Karpas-422 (cell line): ENCODE data around the gene SERPINE3. TPM values are rescaled to one million over a fixed set of nuclear protein-coding genes. Genes with fewer than 3 reads are reported as not detected.

Experiments used
- DNase-seq: peaks from one replicate; pipeline ENCODE4 v3.0.0-alpha.2; 2015
- H2AFZ ChIP-seq: fragments of 200-600 bp; sonication (generic); 2 replicates; pipeline ENCODE4 v1.6.1; 2014; ENCODE audit warnings: antibody characterized with exemption, low read length, mixed read lengths
- H3K27ac ChIP-seq: fragments of 200-600 bp; sonication (generic); 2 replicates; pipeline ENCODE4 v1.5.1; 2014; ENCODE audit warnings: mild to moderate bottlenecking, low read length, moderate library complexity
- H3K27me3 ChIP-seq: fragments of 200-600 bp; sonication (generic); 2 replicates; pipeline ENCODE4 v1.6.1; 2014; ENCODE audit warnings: low read length, mixed read lengths
- H3K36me3 ChIP-seq: fragments of 200-600 bp; sonication (generic); 2 replicates; pipeline ENCODE4 v1.6.1; 2014; ENCODE audit warnings: low read length, mixed read lengths; ENCODE audit not compliant: insufficient read depth
- H3K4me1 ChIP-seq: fragments of 200-600 bp; sonication (generic); 2 replicates; pipeline ENCODE4 v1.6.1; 2014; ENCODE audit warnings: mild to moderate bottlenecking, low read length, mixed read lengths
- H3K4me2 ChIP-seq: fragments of 200-600 bp; sonication (generic); 2 replicates; pipeline ENCODE4 v1.6.1; 2014; ENCODE audit warnings: low read length, low read depth, mild to moderate bottlenecking; ENCODE audit not compliant: poor library complexity, severe bottlenecking
- H3K4me3 ChIP-seq: fragments of 200-600 bp; sonication (generic); 2 replicates; pipeline ENCODE4 v1.5.1; 2014; ENCODE audit warnings: mild to moderate bottlenecking, antibody characterized with exemption, low read length, mixed read lengths
- H3K79me2 ChIP-seq: fragments of 200-600 bp; sonication (generic); 2 replicates; pipeline ENCODE4 v1.6.1; 2014; ENCODE audit warnings: mild to moderate bottlenecking, low read length, mixed read lengths
- H3K9ac ChIP-seq: fragments of 200-600 bp; sonication (generic); 2 replicates; pipeline ENCODE4 v1.6.0; 2014; ENCODE audit warnings: low read length
- H3K9me2 ChIP-seq: fragments of 200-600 bp; sonication (generic), shearing (Covaris generic); replicated peaks from 2 replicates; pipeline ENCODE4 v1.6.0; 2014; ENCODE audit warnings: mild to moderate bottlenecking, low read length, moderate library complexity; ENCODE audit not compliant: insufficient read depth
- H3K9me3 ChIP-seq: fragments of 300-700, 200-600 bp; sonication (generic); 2 replicates; pipeline ENCODE4 v1.6.1; 2014; ENCODE audit warnings: low read length, mixed read lengths
- H4K20me1 ChIP-seq: fragments of 200-600 bp; sonication (generic); 2 replicates; pipeline ENCODE4 v1.6.1; 2014; ENCODE audit warnings: mild to moderate bottlenecking, antibody characterized with exemption, low read length, low read depth; ENCODE audit not compliant: insufficient read depth
- total RNA-seq: library from RNA; depleted of rRNA; stranded (reverse); fragments of >200 nt; shearing (Covaris generic); gene quantifications from 2 replicates; pipeline ENCODE4 v1.2.3, GENCODE V29; 2014; ENCODE audit warnings: low replicate concordance

Gene SERPINE3
- total RNA-seq, 1 experiment from 2014 or later: not detected

GRCh38 chr13:51357928-51358595 is 18.6 kb downstream of the SERPINE3 start:
- H3K36me3 ChIP-seq: peaks cover 32% of the 10 kb centered on the region; the same call in 1 of the 2 replicates
- H3K9me3 ChIP-seq: no peaks in the 10 kb centered on the region
- no peaks in the 10 kb centered on the region for H3K27me3 ChIP-seq
- H4K20me1 ChIP-seq: no peaks in the 10 kb centered on the region
- no peaks in the 10 kb centered on the region for H3K79me2 ChIP-seq
- no peak overlapping the region for H3K9ac ChIP-seq
- H3K4me2 ChIP-seq: no peak overlapping the region
- no peak overlapping the region for H2AFZ ChIP-seq
- no peak overlapping the region for H3K27ac ChIP-seq
- no peaks in the 10 kb centered on the region for H3K4me1 ChIP-seq
- no peak overlapping the region for H3K4me3 ChIP-seq
- no peak for DNase-seq
- H3K9me2 ChIP-seq: no peaks in the 10 kb centered on the region

- DNase-seq: no peak
- no peak overlapping the region for H2AFZ ChIP-seq
- no peaks in the 10 kb centered on the region for H4K20me1 ChIP-seq
- H3K79me2 ChIP-seq: no peaks in the 10 kb centered on the region
- no peaks in the 10 kb centered on the region for H3K9me2 ChIP-seq
- H3K4me3 ChIP-seq: no peak overlapping the region
- no peaks in the 10 kb centered on the region for H3K27me3 ChIP-seq
- H3K36me3 ChIP-seq: peaks cover 35% of the 10 kb centered on the region
- H3K9ac ChIP-seq: no peak overlapping the region
- no peak overlapping the region for H3K4me2 ChIP-seq
- no peaks in the 10 kb centered on the region for H3K4me1 ChIP-seq
- no peak overlapping the region for H3K27ac ChIP-seq
- no peaks in the 10 kb centered on the region for H3K9me3 ChIP-seq
Observed at GRCh38 chr13:51359352-51359751, 19.9 kb downstream of the SERPINE3 start.

GRCh38 chr13:51360489-51360888 is 21.0 kb downstream of the SERPINE3 start:
- Histone ChIP-seq H3K4me3 (no peak overlapping the region), H2AFZ (no peak overlapping the region), H3K36me3 (peaks cover 45% of the 10 kb centered on the region), H3K9ac (no peak overlapping the region), H3K79me2 (no peaks in the 10 kb centered on the region), H3K4me1 (no peaks in the 10 kb centered on the region), H4K20me1 (no peaks in the 10 kb centered on the region), H3K9me3 (no peaks in the 10 kb centered on the region), H3K9me2 (no peaks in the 10 kb centered on the region), H3K27ac (no peak overlapping the region), H3K4me2 (no peak overlapping the region), H3K27me3 (no peaks in the 10 kb centered on the region)
- DNase-seq: no peak

- no peak for DNase-seq
- H3K4me1 ChIP-seq: no peaks in the 10 kb centered on the region
Observed at GRCh38 chr13:51361106-51361505, 21.6 kb downstream of the SERPINE3 start.

GRCh38 chr13:51363625-51364024 is 24.1 kb downstream of the SERPINE3 start:
- Histone ChIP-seq H3K27ac (no peak overlapping the region), H3K9ac (no peak overlapping the region), H3K36me3 (peaks cover 72% of the 10 kb centered on the region), H3K4me2 (no peak overlapping the region), H3K27me3 (no peaks in the 10 kb centered on the region), H3K79me2 (no peaks in the 10 kb centered on the region), H3K9me2 (no peaks in the 10 kb centered on the region), H3K4me1 (no peaks in the 10 kb centered on the region), H4K20me1 (no peaks in the 10 kb centered on the region), H3K4me3 (no peak overlapping the region), H2AFZ (no peak overlapping the region), H3K9me3 (no peaks in the 10 kb centered on the region)
- DNase-seq: no peak

More at GRCh38 chr13:51361106-51361505, 21.6 kb downstream of the SERPINE3 start:
- no peaks in the 10 kb centered on the region for H3K9me3 ChIP-seq
- no peaks in the 10 kb centered on the region for H3K27me3 ChIP-seq
- H2AFZ ChIP-seq: no peak overlapping the region
- H3K36me3 ChIP-seq: peaks cover 49% of the 10 kb centered on the region
- H4K20me1 ChIP-seq: no peaks in the 10 kb centered on the region
- H3K9me2 ChIP-seq: no peaks in the 10 kb centered on the region
- no peak overlapping the region for H3K4me2 ChIP-seq
- H3K79me2 ChIP-seq: no peaks in the 10 kb centered on the region
- no peak overlapping the region for H3K27ac ChIP-seq
- H3K9ac ChIP-seq: no peak overlapping the region
- no peak overlapping the region for H3K4me3 ChIP-seq

GRCh38 chr13:51364404-51365008 is 25.0 kb downstream of the SERPINE3 start:
- H3K27me3 ChIP-seq: no peaks in the 10 kb centered on the region
- no peak overlapping the region for H2AFZ ChIP-seq
- no peaks in the 10 kb centered on the region for H4K20me1 ChIP-seq
- no peak overlapping the region for H3K9ac ChIP-seq
- H3K4me2 ChIP-seq: no peak overlapping the region
- H3K27ac ChIP-seq: no peak overlapping the region
- no peaks in the 10 kb centered on the region for H3K9me2 ChIP-seq
- H3K79me2 ChIP-seq: no peaks in the 10 kb centered on the region
- H3K4me3 ChIP-seq: no peak overlapping the region
- DNase-seq: no peak
- H3K36me3 ChIP-seq: peaks cover 79% of the 10 kb centered on the region
- no peaks in the 10 kb centered on the region for H3K4me1 ChIP-seq
- H3K9me3 ChIP-seq: no peaks in the 10 kb centered on the region

GRCh38 chr13:51370116-51370515 is 30.6 kb downstream of the SERPINE3 start:
- H3K27ac ChIP-seq: no peak overlapping the region
- no peak for DNase-seq
- H3K79me2 ChIP-seq: peaks cover 22% of the 10 kb centered on the region
- no peaks in the 10 kb centered on the region for H3K4me1 ChIP-seq
- peaks cover 86% of the 10 kb centered on the region for H3K36me3 ChIP-seq
- no peaks in the 10 kb centered on the region for H3K27me3 ChIP-seq
- no peaks in the 10 kb centered on the region for H3K9me3 ChIP-seq
- H3K9me2 ChIP-seq: no peaks in the 10 kb centered on the region
- H2AFZ ChIP-seq: no peak overlapping the region
- H3K9ac ChIP-seq: no peak overlapping the region
- no peaks in the 10 kb centered on the region for H4K20me1 ChIP-seq
- H3K4me3 ChIP-seq: no peak overlapping the region
- H3K4me2 ChIP-seq: no peak overlapping the region

- DNase-seq: no peak
- no peaks in the 10 kb centered on the region for H3K9me2 ChIP-seq
- H3K9ac ChIP-seq: no peak overlapping the region
- H3K27me3 ChIP-seq: no peaks in the 10 kb centered on the region
- no peak overlapping the region for H3K4me3 ChIP-seq
- H3K79me2 ChIP-seq: peaks cover 22% of the 10 kb centered on the region
- H3K27ac ChIP-seq: no peak overlapping the region
- H3K4me1 ChIP-seq: no peaks in the 10 kb centered on the region
- peaks cover 87% of the 10 kb centered on the region for H3K36me3 ChIP-seq
- no peaks in the 10 kb centered on the region for H4K20me1 ChIP-seq
- no peaks in the 10 kb centered on the region for H3K9me3 ChIP-seq
- no peak overlapping the region for H2AFZ ChIP-seq
- no peak overlapping the region for H3K4me2 ChIP-seq
Observed at GRCh38 chr13:51370811-51371210, 31.3 kb downstream of the SERPINE3 start.
